H1 (cell line): ENCODE measurements around the gene LONP2. TPM values are rescaled to one million over a fixed set of nuclear protein-coding genes. Genes with fewer than 3 reads are reported as not detected.
A peak's percentile ranks its signal among the peaks of the same experiment; 100 is the strongest.

Source experiments
- ASH2L ChIP-seq: fragments of 200-600, 300-600 bp; sonication (generic); IDR thresholded peaks from one replicate; pipeline ENCODE4 v1.7.1; 2017; ENCODE audit warnings: low read length
- BACH1 ChIP-seq: IDR thresholded peaks from 2 replicates; pipeline ENCODE4 v1.6.1; 2012; ENCODE audit warnings: low read length, improper control_type of control experiment
- CBX8 ChIP-seq: fragments of 300-800, 300-1000 bp; sonication (generic); IDR thresholded peaks from 2 replicates; pipeline ENCODE4 v1.7.1; 2016; ENCODE audit warnings: low read depth, low read length, borderline replicate concordance
- CEBPB ChIP-seq: IDR thresholded peaks from 2 replicates; pipeline ENCODE4 v1.6.1; 2012; ENCODE audit warnings: low read depth, low read length
- CHD7 ChIP-seq: fragments of 300-600 bp; sonication (generic); IDR thresholded peaks from 2 replicates; pipeline ENCODE4 v1.7.1; 2012; ENCODE audit warnings: low read length, moderate library complexity, mild to moderate bottlenecking, inconsistent platforms; ENCODE audit not compliant: insufficient replicate concordance
- CTCF ChIP-seq, 3 experiments: IDR thresholded peaks; 1 replicate in 2 of 3; 2 replicates in 1 of 3; pipeline versions ENCODE4 v1.5.1 to v1.6.1; 2011; ENCODE audit warnings: low read length in 3 of 3, mild to moderate bottlenecking in 3 of 3, inconsistent platforms in 2 of 3, low read depth in 1 of 3, moderate library complexity in 1 of 3; ENCODE audit not compliant: insufficient read depth in 1 of 3; ENCODE audit errors: control extremely low read depth in 1 of 3
- SIRT6 ChIP-seq: IDR thresholded peaks from one replicate; pipeline ENCODE4 v1.7.1; 2012; ENCODE audit warnings: low read length, inconsistent platforms
- TCF12 ChIP-seq: IDR thresholded peaks from 2 replicates; pipeline ENCODE4 v1.6.1; 2011; ENCODE audit warnings: low read depth, mild to moderate bottlenecking, low read length
- polyA plus RNA-seq, 7 experiments: library from polyadenylated mRNA; depleted of rRNA in 3 of 7; stranded (reverse) in 5 of 7; unstranded in 2 of 7; fragments of >200 nt in 5 of 7; fragments of 200-250 nt in 2 of 7; gene quantifications; 1 replicate in 5 of 7; 2 replicates in 1 of 7; 4 replicates in 1 of 7; pipeline versions ENCODE4 v1.2.1 to v1.2.3, GENCODE V29; 2011 to 2013; ENCODE audit warnings: missing spikeins in 2 of 7, mixed read lengths in 2 of 7
- total RNA-seq: library from RNA; stranded (reverse); fragmentation: NEBNext Ultra II Directional; extraction: Animal tissue kit (Norgen Biotek cat#: 25700); gene quantifications from 2 replicates; pipeline ENCODE4 v1.2.1, GENCODE V29; 2021

Gene LONP2
- total and polyA plus RNA-seq, 2 of the 8 experiments (the other 6 are each of a cell fraction or from before 2014, with no cell fraction given) = 8.1 to 23.1 TPM

- TF ChIP-seq CHD7 (no peak), ASH2L (no peak), CEBPB (no peak), TCF12 (no peak), CTCF (IDR thresholded peaks at IDR 0.05; ENCODE audit: control extremely low read depth in 1 of 3, insufficient read depth in 1 of 3, low read depth in 1 of 3, low read length in 3 of 3) (peak; percentile 58 to 75 (median 68)), BACH1 (no peak), SIRT6 (no peak), CBX8 (no peak)
These were observed 12.2 kb upstream of the LONP2 start (continued) for GRCh38 chr16:48231727-48232492.
